SK-N-MC (cell line): ENCODE results near the gene MYO16.

Experiments
- EZH2 ChIP-seq: fragments of 200-600 bp; sonication (generic); IDR thresholded peaks from one replicate; pipeline ENCODE4 v1.6.1; 2017; ENCODE audit warnings: antibody characterized with exemption
- POLR2AphosphoS5 ChIP-seq: IDR thresholded peaks from 2 replicates; pipeline ENCODE4 v1.6.1; 2012; ENCODE audit warnings: mild to moderate bottlenecking, low read depth, low read length, borderline replicate concordance

GRCh38 chr13:108963846-108964600 is 334.6 kb downstream of the MYO16 start:
- TF ChIP-seq POLR2AphosphoS5 (no peak), EZH2 (no peak)
